HepG2 (cell line): ENCODE data around the gene HMGCR. TPM values are rescaled to one million over a fixed set of nuclear protein-coding genes. Genes with fewer than 3 reads are reported as not detected.
A peak's percentile ranks its signal among the peaks of the same experiment; 100 is the strongest.

Experiments
- ATAC-seq: fragments of 200-7000 bp; cut with Tn5 transposase; 3 replicates; pipeline ENCODE4 v1.9.1; 2020; ENCODE audit warnings: mild to moderate bottlenecking, moderate library complexity
- BruUV-seq: library from RNA; stranded (reverse); fragments of 400-500 nt; replicated peaks from 2 replicates; lab custom pipeline; 2021; lab: Mats Ljungman, UMichigan
- CTCF ChIA-PET: fragments of 300-600 bp; formaldehyde crosslinking; extraction: SDS; loops from one replicate; lab custom pipeline; 2021; ENCODE audit warnings: low total read pairs, inconsistent platforms, low intra/inter-chr PET ratio; lab: Yijun Ruan, JAX
- POLR2A ChIA-PET: fragments of 350-600 bp; sonication (Branson Sonifier 250); formaldehyde crosslinking; loops from one replicate; lab custom pipeline; 2020; ENCODE audit warnings: antibody characterized with exemption, inconsistent platforms; lab: Yijun Ruan, JAX
- DNase-seq: peaks from one replicate; pipeline ENCODE4 v3.0.0-alpha.2; 2015; ENCODE audit warnings: low spot score
- FAIRE-seq: peaks from 3 replicates; lab custom pipeline; 2011; peaks lifted over from hg19 to GRCh38; lab: Jason Lieb, UNC
- H2AFZ ChIP-seq: one replicate; pipeline ENCODE4 v1.6.1; 2011; ENCODE audit warnings: low read length, inconsistent platforms
- H3K27ac ChIP-seq: fragments of 300-600 bp; 3 replicates; pipeline ENCODE4 v1.8.0; 2011; ENCODE audit warnings: mixed run types, mild to moderate bottlenecking, mixed read lengths, low read length, inconsistent platforms; ENCODE audit not compliant: insufficient read depth; ENCODE audit errors: extremely low read length
- H3K27me3 ChIP-seq, 2 experiments: fragments of 200-600 bp in 1 of 2; 2 replicates in 1 of 2; 3 replicates in 1 of 2; pipeline versions ENCODE4 v1.6.0 to v1.8.0; 2011; ENCODE audit warnings: low read length in 2 of 2, mild to moderate bottlenecking in 2 of 2, moderate library complexity in 2 of 2, inconsistent platforms in 1 of 2; ENCODE audit not compliant: insufficient read depth in 2 of 2, control insufficient read depth in 1 of 2
- H3K36me3 ChIP-seq, 2 experiments: fragments of 200-600 bp in 1 of 2; replicated peaks in 1 of 2; 2 replicates in 1 of 2; 3 replicates in 1 of 2; pipeline versions ENCODE4 v1.5.1 to v1.8.0; 2011; ENCODE audit warnings: low read length in 2 of 2, inconsistent platforms in 1 of 2; ENCODE audit not compliant: insufficient read depth in 2 of 2, control insufficient read depth in 1 of 2
- H3K4me1 ChIP-seq: 2 replicates; pipeline ENCODE4 v1.5.1; 2012; ENCODE audit warnings: low read length, inconsistent platforms; ENCODE audit not compliant: insufficient read depth
- H3K4me2 ChIP-seq: 2 replicates; pipeline ENCODE4 v1.6.0; 2011; ENCODE audit warnings: low read depth, low read length, inconsistent platforms
- H3K4me3 ChIP-seq, 3 experiments: fragments of 200-600 bp in 1 of 3; sonication (generic), shearing (Covaris generic) in 1 of 3; replicated peaks in 1 of 3; 2 replicates each; pipeline ENCODE4 v1.5.1; 2011 to 2016; ENCODE audit warnings: low read length in 3 of 3, inconsistent platforms in 2 of 3, low read depth in 2 of 3, mild to moderate bottlenecking in 2 of 3, control low read depth in 1 of 3, mixed read lengths in 1 of 3; ENCODE audit not compliant: insufficient read depth in 1 of 3
- H3K79me2 ChIP-seq: one replicate; pipeline ENCODE4 v1.6.1; 2011; ENCODE audit warnings: low read length, inconsistent platforms; ENCODE audit not compliant: insufficient read depth
- H3K9ac ChIP-seq: 2 replicates; pipeline ENCODE4 v1.6.0; 2011; ENCODE audit warnings: mild to moderate bottlenecking, low read depth, low read length, inconsistent platforms; ENCODE audit not compliant: insufficient read depth
- H3K9me3 ChIP-seq: 2 replicates; pipeline ENCODE4 v1.5.1; 2012; ENCODE audit warnings: mild to moderate bottlenecking, low read length
- H4K20me1 ChIP-seq: 2 replicates; pipeline ENCODE4 v1.6.0; 2011; ENCODE audit warnings: inconsistent platforms, mild to moderate bottlenecking, low read length, moderate library complexity; ENCODE audit not compliant: insufficient read depth
- CAMTA2 ChIP-seq: sonication (generic); formaldehyde crosslinking; IDR thresholded peaks from 2 replicates; pipeline ENCODE4 v1.4.0; 2020; ENCODE audit warnings: mild to moderate bottlenecking, missing genetic modification reagents, borderline replicate concordance
- LCORL ChIP-seq, 2 experiments: fragments of 450-650 bp in 1 of 2; sonication (generic) in 1 of 2; formaldehyde crosslinking in 1 of 2; IDR thresholded peaks; 2 replicates each; pipeline versions ENCODE4 v1.5.0 to v1.6.1; 2017 to 2020; ENCODE audit warnings: antibody characterized with exemption in 1 of 2, missing genetic modification reagents in 1 of 2
- NCOA1 ChIP-seq: sonication (generic); formaldehyde crosslinking; IDR thresholded peaks from 2 replicates; pipeline ENCODE4 v1.9.0; 2021; ENCODE audit warnings: missing genetic modification reagents
- PAF1 ChIP-seq: IDR thresholded peaks from 2 replicates; pipeline ENCODE4 v1.6.1; 2016; ENCODE audit warnings: missing genetic modification reagents, missing compliant biosample characterization
- POLR2AphosphoS2 ChIP-seq: IDR thresholded peaks from 2 replicates; pipeline ENCODE4 v1.6.1; 2011; ENCODE audit warnings: low read depth, low read length, improper control_type of control experiment
- STAG1 ChIP-seq: sonication (generic); formaldehyde crosslinking; IDR thresholded peaks from 2 replicates; pipeline ENCODE4 v1.4.0; 2020; ENCODE audit warnings: missing genetic modification reagents
- ZNF329 ChIP-seq: sonication (generic); formaldehyde crosslinking; IDR thresholded peaks from 2 replicates; pipeline ENCODE4 v1.9.0; 2021; ENCODE audit warnings: low read depth, mild to moderate bottlenecking, missing genetic modification reagents
- ZNF530 ChIP-seq: sonication (generic); formaldehyde crosslinking; IDR thresholded peaks from 2 replicates; pipeline ENCODE4 v1.5.0; 2020; ENCODE audit warnings: low read depth, mild to moderate bottlenecking, missing genetic modification reagents
- ZNF7 ChIP-seq: IDR thresholded peaks from 2 replicates; pipeline ENCODE4 v1.6.1; 2016; ENCODE audit warnings: missing biosample characterization, missing genetic modification reagents
- ZNF878 ChIP-seq: sonication (generic); formaldehyde crosslinking; IDR thresholded peaks from 2 replicates; pipeline ENCODE4 v1.8.1; 2023; ENCODE audit warnings: mild to moderate bottlenecking, missing genetic modification reagents, moderate library complexity
- ZSCAN9 ChIP-seq: IDR thresholded peaks from 2 replicates; pipeline ENCODE4 v1.6.1; 2016; ENCODE audit warnings: borderline replicate concordance
- WGBS: methylation state at CpG from one replicate; pipeline ENCODE4 v1.1.6; 2017; ENCODE audit warnings: low lambda C conversion rate; 5-methylcytosine and 5-hydroxymethylcytosine counted together
- in situ Hi-C: cut with HindIII; loops from 2 replicates; pipeline ENCODE4 v1.10.0; 2017; ENCODE audit warnings: low pct_unique_long_range_greater_than_20kb; ENCODE audit not compliant: extremely low pct_ligation_motif_present
- intact Hi-C: fragments of 100-400 bp; cut with micrococcal nuclease; formaldehyde crosslinking; loops from one replicate; pipeline ENCODE4 v1.10.0; 2022; ENCODE audit not compliant: unreplicated experiment
- polyA plus RNA-seq, 8 experiments: library from polyadenylated mRNA; depleted of rRNA in 3 of 8; stranded (reverse) in 7 of 8; unstranded in 1 of 8; fragments of >200 nt; fragmentation: Illumina TruSeq in 4 of 8; extraction: Trizol in 4 of 8; gene quantifications; 2 replicates each; pipeline versions ENCODE4 v1.2.1 to v1.2.3, GENCODE V29; 2011 to 2016; ENCODE audit warnings: low read depth in 4 of 8, missing spikeins in 1 of 8, mixed read lengths in 1 of 8; ENCODE audit not compliant: insufficient read depth in 1 of 8
- total RNA-seq, 5 experiments: library from RNA; depleted of rRNA; stranded (reverse); fragments of >200 nt; fragmentation: Illumina TruSeq; extraction: Trizol; gene quantifications; 2 replicates each; pipeline ENCODE4 v1.2.3, GENCODE V29; 2016; ENCODE audit warnings: low read depth in 1 of 5
- TF ChIP-seq, protein P1 (sequence below): sonication (generic); formaldehyde crosslinking; IDR thresholded peaks from 2 replicates; pipeline ENCODE4 v1.9.0; 2022; ENCODE audit warnings: low read depth, missing genetic modification reagents

The HMGCR gene
- total and polyA plus RNA-seq, 2 of the 13 experiments (the other 11 are each of a cell fraction or from before 2014, with no cell fraction given) = 43.0 to 144 TPM

DNA sequence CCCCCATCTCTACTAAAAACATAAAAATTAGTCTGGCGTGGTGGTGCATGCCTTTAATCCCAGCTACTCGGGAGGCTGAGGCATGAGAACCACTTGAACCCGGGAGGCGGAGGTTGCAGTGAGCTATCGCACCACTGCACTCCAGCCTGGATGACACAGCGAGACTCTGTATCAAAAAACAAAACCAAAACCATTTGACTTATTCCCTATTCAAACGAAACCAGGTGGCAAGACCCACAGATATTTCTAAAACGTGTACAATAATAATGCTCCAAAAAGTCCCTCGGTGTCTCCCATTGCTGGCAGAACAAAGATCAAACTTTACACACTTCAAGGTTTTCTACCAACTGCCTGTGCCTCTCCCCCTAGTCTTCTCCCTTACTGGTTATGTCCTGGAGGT, 29.8 kb downstream of the HMGCR start (continued):
- TF ChIP-seq CAMTA2 = no peak
- no peak for TF ChIP-seq LCORL (IDR thresholded peaks at IDR 0.05)
- TF ChIP-seq LCORL (CRISPR knock-in tag; IDR thresholded peaks at IDR 0.05) = no peak
- TF ChIP-seq ZNF530 (CRISPR knock-in tag) = no peak
- TF ChIP-seq, all 625 proteins: peak for 0

DNA sequence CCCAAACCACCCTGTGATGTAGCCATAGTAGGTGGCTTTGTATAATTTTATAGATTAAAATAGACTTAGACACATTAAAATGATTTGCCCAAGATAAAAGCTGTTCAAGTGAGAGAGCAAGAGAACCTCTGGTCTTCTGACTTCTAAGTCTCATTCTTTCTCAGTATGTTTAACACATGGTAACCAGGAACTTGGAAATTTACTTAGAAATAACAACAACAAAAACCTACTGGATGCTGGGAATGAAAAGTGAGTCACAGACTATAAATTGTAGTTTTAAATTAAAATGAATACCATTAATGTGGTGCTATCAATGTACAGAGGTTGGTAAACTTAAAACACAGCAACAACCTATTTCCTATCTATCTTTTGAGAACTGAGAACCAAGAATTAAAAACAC, 30.4 kb downstream of the HMGCR start:
- TF ChIP-seq NCOA1 (CRISPR knock-in tag) (no peak), ZNF329 (no peak), POLR2AphosphoS2 (peak; percentile 71; the same call in 1 of the 2 replicates), STAG1 (CRISPR knock-in tag) (no peak), PAF1 (no peak)
- no peak for DNase-seq
- Histone ChIP-seq H2AFZ (no peak overlapping the region), H3K4me1 (no peaks in the 10 kb centered on the region), H3K36me3 (no peaks in the 10 kb centered on the region), H3K9me3 (no peaks in the 10 kb centered on the region), H4K20me1 (no peaks in the 10 kb centered on the region), H3K79me2 (no peaks in the 10 kb centered on the region), H3K4me3 (no peak overlapping the region), H3K27me3 (no peaks in the 10 kb centered on the region), H3K4me2 (no peak overlapping the region), H3K9ac (no peak overlapping the region), H3K27ac (no peak overlapping the region)
- no peak for ATAC-seq
- no TSS peak for BruUV-seq
- in situ Hi-C loops = no loop called here
- ChIA-PET POLR2A (interaction anchor here (1.6 kb wide), 1 partner anchor 30 kb away, joined by 4 read pairs; the partner anchor contains the start of gene HMGCR), CTCF (no interaction called here)
- FAIRE-seq = no peak
- intact Hi-C loops = no loop called here

DNA sequence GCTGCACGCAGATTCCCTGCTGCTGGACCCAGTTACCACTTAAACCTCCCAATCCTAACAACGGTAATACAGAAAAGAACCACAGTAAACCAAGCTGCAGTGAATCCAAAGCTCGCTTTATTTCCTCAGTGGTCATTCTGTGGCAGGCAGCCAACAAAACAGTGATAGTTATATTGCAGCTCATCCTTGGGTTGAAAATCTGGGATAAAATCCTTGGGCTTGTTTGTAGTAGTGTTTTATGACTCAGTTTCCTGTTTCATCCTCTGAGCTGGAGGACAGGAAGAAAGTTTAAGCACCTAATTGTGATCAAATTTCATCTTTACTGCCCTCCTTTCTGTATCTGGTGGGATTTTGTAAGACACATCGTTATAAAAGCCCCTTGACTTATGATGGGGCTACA, 31.4 kb downstream of the HMGCR start:
- H3K4me2 ChIP-seq = no peak overlapping the region
- WGBS = 96% methylated on average over 4 of the region's 4 CpGs
- H3K36me3 ChIP-seq = no peaks in the 10 kb centered on the region
- no TSS peak for BruUV-seq
- H3K27me3 ChIP-seq = no peaks in the 10 kb centered on the region
- FAIRE-seq (no peak), DNase-seq (no peak), ATAC-seq (no peak)
- no peak overlapping the region for H3K27ac ChIP-seq
- no peak overlapping the region for H3K4me3 ChIP-seq
- CTCF ChIA-PET = no interaction called here
- H3K4me1 ChIP-seq = peaks cover under 1% of the 10 kb centered on the region; the same call in 1 of the 2 replicates
- H3K9me3 ChIP-seq = no peaks in the 10 kb centered on the region
- intact Hi-C loops = no loop called here
- TF ChIP-seq ZNF530 (CRISPR knock-in tag) (no peak), ZNF7 (CRISPR knock-in tag) (no peak), ZNF878 (CRISPR knock-in tag) (no peak), ZSCAN9 (CRISPR knock-in tag) (no peak)
- TF ChIP-seq, protein P1, sequence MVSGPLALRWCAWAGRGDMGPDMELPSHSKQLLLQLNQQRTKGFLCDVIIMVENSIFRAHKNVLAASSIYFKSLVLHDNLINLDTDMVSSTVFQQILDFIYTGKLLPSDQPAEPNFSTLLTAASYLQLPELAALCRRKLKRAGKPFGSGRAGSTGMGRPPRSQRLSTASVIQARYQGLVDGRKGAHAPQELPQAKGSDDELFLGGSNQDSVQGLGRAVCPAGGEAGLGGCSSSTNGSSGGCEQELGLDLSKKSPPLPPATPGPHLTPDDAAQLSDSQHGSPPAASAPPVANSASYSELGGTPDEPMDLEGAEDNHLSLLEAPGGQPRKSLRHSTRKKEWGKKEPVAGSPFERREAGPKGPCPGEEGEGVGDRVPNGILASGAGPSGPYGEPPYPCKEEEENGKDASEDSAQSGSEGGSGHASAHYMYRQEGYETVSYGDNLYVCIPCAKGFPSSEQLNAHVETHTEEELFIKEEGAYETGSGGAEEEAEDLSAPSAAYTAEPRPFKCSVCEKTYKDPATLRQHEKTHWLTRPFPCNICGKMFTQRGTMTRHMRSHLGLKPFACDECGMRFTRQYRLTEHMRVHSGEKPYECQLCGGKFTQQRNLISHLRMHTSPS (CRISPR knock-in tag) = no peak
- POLR2A ChIA-PET = interaction anchor here (0.7 to 1.6 kb wide), 2 partner anchors 31 to 107 kb away, joined by 3 to 4 read pairs; partner anchors contain the start of gene HMGCR
- in situ Hi-C loops = no loop called here
- H3K9ac ChIP-seq = no peak overlapping the region
- no peaks in the 10 kb centered on the region for H3K79me2 ChIP-seq
- H4K20me1 ChIP-seq = no peaks in the 10 kb centered on the region
- H2AFZ ChIP-seq = no peak overlapping the region
